H1 (cell line): ENCODE measurements around the gene CCNT2. TPM values are rescaled to one million over a fixed set of nuclear protein-coding genes. Genes with fewer than 3 reads are reported as not detected.
"Not testable (repeated sequence)": the region's sequence is repeated elsewhere in the genome, so short reads cannot be mapped to it uniquely, and the experiment has no call there.

Experiments
- CTCF ChIA-PET: fragments of 300-600 bp; sonication (Branson Sonifier 250); formaldehyde crosslinking; loops from one replicate; lab custom pipeline; 2021; ENCODE audit not compliant: partially characterized antibody; lab: Charles Lee
- POLR2A ChIA-PET: fragments of 300-600 bp; sonication (Branson Sonifier 250); formaldehyde crosslinking; loops from one replicate; lab custom pipeline; 2021; ENCODE audit warnings: inconsistent platforms; ENCODE audit not compliant: partially characterized antibody; lab: Charles Lee
- DNase-seq, 2 experiments: peaks; one replicate each; pipeline versions ENCODE4 v3.0.0 to v3.0.0-alpha.2; 2010 to 2022; ENCODE audit warnings: low spot score in 2 of 2, low read depth in 1 of 2, mixed read lengths in 1 of 2
- FAIRE-seq: peaks from 2 replicates; lab custom pipeline; 2011; peaks lifted over from hg19 to GRCh38; lab: Jason Lieb, UNC
- H2AFZ ChIP-seq: 2 replicates; pipeline ENCODE4 v1.8.1; 2012; ENCODE audit warnings: low read length, inconsistent platforms
- H2AK5ac ChIP-seq: 2 replicates; pipeline ENCODE4 v1.6.1; 2013; ENCODE audit warnings: low read depth, low read length
- H2BK120ac ChIP-seq: replicated peaks from 2 replicates; pipeline ENCODE3; 2013; ENCODE audit warnings: low read depth, low read length, inconsistent platforms
- H2BK12ac ChIP-seq: 2 replicates; pipeline ENCODE4 v1.6.1; 2013; ENCODE audit warnings: low read depth, low read length
- H2BK15ac ChIP-seq: 2 replicates; pipeline ENCODE4 v1.6.1; 2013; ENCODE audit warnings: low read length
- H2BK20ac ChIP-seq: 2 replicates; pipeline ENCODE4 v1.6.1; 2013; ENCODE audit warnings: low read length
- H2BK5ac ChIP-seq: 2 replicates; pipeline ENCODE4 v1.6.1; 2013; ENCODE audit warnings: low read depth, low read length
- H3K14ac ChIP-seq: 2 replicates; pipeline ENCODE4 v1.6.1; 2013; ENCODE audit warnings: inconsistent platforms; ENCODE audit not compliant: insufficient read length
- H3K18ac ChIP-seq: 2 replicates; pipeline ENCODE4 v1.6.1; 2013; ENCODE audit warnings: low read length; ENCODE audit errors: extremely low read depth
- H3K23ac ChIP-seq: 2 replicates; pipeline ENCODE4 v1.6.1; 2013; ENCODE audit warnings: inconsistent platforms; ENCODE audit not compliant: insufficient read length
- H3K23me2 ChIP-seq: 2 replicates; pipeline ENCODE4 v1.6.1; 2013; ENCODE audit warnings: low read depth, low read length
- H3K27ac ChIP-seq: 2 replicates; pipeline ENCODE4 v1.6.1; 2011; ENCODE audit warnings: low read depth, low read length, inconsistent platforms
- H3K27me3 ChIP-seq, 4 experiments: replicated peaks in 1 of 4; 1 replicate in 1 of 4; 2 replicates in 3 of 4; pipeline versions ENCODE4 v1.6.1 to v1.8.1; 2011 to 2013; ENCODE audit warnings: low read length in 3 of 4, mild to moderate bottlenecking in 3 of 4, inconsistent platforms in 2 of 4, mixed read lengths in 2 of 4, moderate library complexity in 1 of 4; ENCODE audit not compliant: control insufficient read depth in 3 of 4, insufficient read depth in 3 of 4; ENCODE audit errors: extremely low read depth in 1 of 4
- H3K36me3 ChIP-seq, 4 experiments: 2 replicates each; pipeline versions ENCODE4 v1.6.1 to v1.8.1; 2011 to 2013; ENCODE audit warnings: mild to moderate bottlenecking in 4 of 4, low read length in 3 of 4, moderate library complexity in 2 of 4, control low read depth in 1 of 4, inconsistent platforms in 1 of 4; ENCODE audit not compliant: insufficient read depth in 4 of 4, control insufficient read depth in 2 of 4
- H3K4ac ChIP-seq: replicated peaks from 2 replicates; pipeline ENCODE3; 2013; ENCODE audit warnings: low read length, low read depth, mixed read lengths, inconsistent platforms; ENCODE audit not compliant: insufficient read length
- H3K4me1 ChIP-seq, 4 experiments: replicated peaks in 1 of 4; 1 replicate in 1 of 4; 2 replicates in 3 of 4; pipeline versions ENCODE4 v1.6.1 to v1.8.1; 2011 to 2013; ENCODE audit warnings: low read length in 3 of 4, inconsistent platforms in 2 of 4, mixed read lengths in 1 of 4; ENCODE audit not compliant: insufficient read depth in 4 of 4, control insufficient read depth in 3 of 4
- H3K4me2 ChIP-seq, 2 experiments: 2 replicates each; pipeline versions ENCODE4 v1.6.1 to v1.8.1; 2011 to 2013; ENCODE audit warnings: low read depth in 2 of 2, low read length in 2 of 2, control low read depth in 1 of 2, inconsistent platforms in 1 of 2, mild to moderate bottlenecking in 1 of 2; ENCODE audit not compliant: insufficient read depth in 1 of 2
- H3K4me3 ChIP-seq, 4 experiments: fragments of 200-600, 300-600 bp in 1 of 4; sonication (generic), shearing (Covaris generic), sonication (Bioruptor Twin) in 1 of 4; 2 replicates each; pipeline versions ENCODE4 v1.5.1 to v1.8.1; 2011 to 2016; ENCODE audit warnings: low read length in 4 of 4, low read depth in 3 of 4, control low read depth in 2 of 4, inconsistent platforms in 2 of 4, mild to moderate bottlenecking in 2 of 4, mixed read lengths in 1 of 4, moderate library complexity in 1 of 4; ENCODE audit not compliant: insufficient read depth in 2 of 4; ENCODE audit errors: extremely low read depth in 1 of 4
- H3K56ac ChIP-seq: replicated peaks from 2 replicates; pipeline ENCODE3; 2013; ENCODE audit warnings: low read depth, mild to moderate bottlenecking, mixed read lengths, low read length, inconsistent platforms; ENCODE audit not compliant: insufficient read length
- H3K79me1 ChIP-seq: 2 replicates; pipeline ENCODE4 v1.6.1; 2013; ENCODE audit warnings: low read depth, low read length, control low read depth
- H3K79me2 ChIP-seq, 2 experiments: 2 replicates each; pipeline versions ENCODE4 v1.6.1 to v1.8.1; 2012 to 2013; ENCODE audit warnings: low read length in 2 of 2, mild to moderate bottlenecking in 2 of 2, inconsistent platforms in 1 of 2; ENCODE audit not compliant: insufficient read depth in 2 of 2, control insufficient read depth in 1 of 2
- H3K9ac ChIP-seq, 4 experiments: replicated peaks in 1 of 4; 1 replicate in 1 of 4; 2 replicates in 3 of 4; pipeline versions ENCODE4 v1.6.1 to v1.8.1; 2011 to 2013; ENCODE audit warnings: low read depth in 3 of 4, low read length in 3 of 4, control low read depth in 2 of 4, mild to moderate bottlenecking in 2 of 4, moderate library complexity in 2 of 4, inconsistent platforms in 1 of 4; ENCODE audit errors: extremely low read depth in 1 of 4
- H3K9me3 ChIP-seq, 2 experiments: 2 replicates each; pipeline versions ENCODE4 v1.6.1 to v1.8.1; 2012 to 2013; ENCODE audit warnings: mild to moderate bottlenecking in 2 of 2, moderate library complexity in 2 of 2, control low read depth in 1 of 2, inconsistent platforms in 1 of 2, low read depth in 1 of 2, low read length in 1 of 2, mixed read lengths in 1 of 2; ENCODE audit not compliant: insufficient read depth in 2 of 2
- H4K20me1 ChIP-seq, 2 experiments: replicated peaks in 1 of 2; 2 replicates each; pipeline versions ENCODE3 to v1.8.1; 2011 to 2013; ENCODE audit warnings: inconsistent platforms in 2 of 2, low read length in 2 of 2, mild to moderate bottlenecking in 1 of 2; ENCODE audit not compliant: insufficient read depth in 2 of 2, control insufficient read depth in 1 of 2
- H4K5ac ChIP-seq: 2 replicates; pipeline ENCODE4 v1.6.1; 2013; ENCODE audit warnings: low read length, low read depth, mixed read lengths, inconsistent platforms; ENCODE audit not compliant: insufficient read length
- H4K8ac ChIP-seq: 2 replicates; pipeline ENCODE4 v1.8.0; 2013; ENCODE audit warnings: mild to moderate bottlenecking, moderate library complexity, low read length, inconsistent platforms; ENCODE audit not compliant: insufficient read depth; ENCODE audit errors: extremely low read depth
- H4K91ac ChIP-seq: replicated peaks from 2 replicates; pipeline ENCODE3; 2013; ENCODE audit warnings: low read length, mixed read lengths, inconsistent platforms; ENCODE audit not compliant: insufficient read length
- CHD1 ChIP-seq: IDR thresholded peaks from 2 replicates; pipeline ENCODE4 v1.6.1; 2012; ENCODE audit warnings: low read depth, low read length, improper control_type of control experiment
- RNF2 ChIP-seq: fragments of 200-900, 300-1000 bp; sonication (generic); IDR thresholded peaks from 2 replicates; pipeline ENCODE4 v1.7.1; 2016; ENCODE audit warnings: borderline replicate concordance, low read depth, mild to moderate bottlenecking, antibody characterized with exemption, low read length; ENCODE audit not compliant: poor library complexity, severe bottlenecking; ENCODE audit errors: missing control alignments
- WGBS, 2 experiments: shearing (Covaris generic) in 1 of 2; methylation state at CpG; one replicate each; pipeline versions ENCODE4 v1.1.6 to v1.1.7; 2013 to 2015; ENCODE audit warnings: low lambda C conversion rate in 2 of 2, mixed read lengths in 2 of 2, inconsistent platforms in 1 of 2, low coverage in 1 of 2, missing lambda C conversion rate in 1 of 2; ENCODE audit not compliant: insufficient replicate concordance in 2 of 2, insufficient coverage in 1 of 2, insufficient read length in 1 of 2; ENCODE audit errors: extremely low coverage in 1 of 2, missing lambda C conversion rate in 1 of 2; 5-methylcytosine and 5-hydroxymethylcytosine counted together
- polyA plus RNA-seq, 7 experiments: library from polyadenylated mRNA; depleted of rRNA in 3 of 7; stranded (reverse) in 5 of 7; unstranded in 2 of 7; fragments of >200 nt in 5 of 7; fragments of 200-250 nt in 2 of 7; gene quantifications; 1 replicate in 5 of 7; 2 replicates in 1 of 7; 4 replicates in 1 of 7; pipeline versions ENCODE4 v1.2.1 to v1.2.3, GENCODE V29; 2011 to 2013; ENCODE audit warnings: missing spikeins in 2 of 7, mixed read lengths in 2 of 7
- total RNA-seq: library from RNA; stranded (reverse); fragmentation: NEBNext Ultra II Directional; extraction: Animal tissue kit (Norgen Biotek cat#: 25700); gene quantifications from 2 replicates; pipeline ENCODE4 v1.2.1, GENCODE V29; 2021

The CCNT2 gene
- total and polyA plus RNA-seq, 2 of the 8 experiments (the other 6 are each of a cell fraction or from before 2014, with no cell fraction given) = 13.0 to 39.7 TPM

DNA sequence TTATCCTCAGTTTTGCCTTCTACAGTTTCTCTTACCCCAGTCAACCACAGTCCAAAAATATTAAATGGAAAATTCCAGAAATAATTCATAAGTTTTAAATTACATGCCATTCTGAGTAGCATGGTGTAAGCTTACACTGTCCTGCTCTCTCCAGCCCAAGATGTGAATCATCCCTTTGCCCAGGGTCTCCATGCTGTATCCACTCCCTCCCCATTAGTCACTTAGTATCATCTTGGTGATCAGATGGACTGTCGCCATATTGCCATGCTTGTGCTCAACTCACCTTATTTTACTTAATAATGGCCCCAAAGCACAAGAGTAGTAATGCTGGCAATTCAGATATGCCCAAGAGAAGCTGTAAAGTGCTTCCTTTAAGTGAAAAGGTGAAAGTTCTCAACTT lies 18.5 kb upstream of the CCNT2 start (continued):
- no peak for TF ChIP-seq RNF2
- TF ChIP-seq CHD1 = no peak

DNA sequence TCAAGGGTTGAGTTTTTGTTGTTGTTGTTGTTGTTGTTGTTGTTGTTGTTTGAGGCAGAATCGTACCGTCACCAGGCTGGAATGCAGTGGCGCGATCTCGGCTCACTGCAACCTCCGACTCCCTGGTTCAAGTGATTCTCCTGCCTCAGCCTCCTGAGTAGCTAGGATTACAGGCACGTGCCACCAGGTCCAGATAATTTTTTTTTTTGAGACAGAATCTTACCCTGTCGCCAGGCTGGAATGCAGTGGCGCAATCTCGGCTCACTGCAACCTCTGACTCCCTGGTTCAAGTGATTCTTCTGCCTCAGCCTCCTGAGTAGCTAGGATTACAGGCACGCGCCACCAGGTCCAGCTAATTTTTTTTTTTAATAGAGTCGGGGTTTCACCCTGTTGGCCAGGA lies 14.9 kb upstream of the CCNT2 start:
- POLR2A ChIA-PET, H3K9ac ChIP-seq, H3K4me1 ChIP-seq, H3K4me2 ChIP-seq, H3K27ac ChIP-seq, H3K18ac ChIP-seq, H2BK5ac ChIP-seq, FAIRE-seq, H2BK12ac ChIP-seq, H4K91ac ChIP-seq, H4K8ac ChIP-seq, H2BK120ac ChIP-seq, H3K23ac ChIP-seq, DNase-seq, H3K36me3 ChIP-seq, H2AK5ac ChIP-seq, H3K56ac ChIP-seq, H2BK20ac ChIP-seq, H3K23me2 ChIP-seq, H3K9me3 ChIP-seq, H4K5ac ChIP-seq, H3K4me3 ChIP-seq, H3K27me3 ChIP-seq, H2AFZ ChIP-seq, H2BK15ac ChIP-seq, H3K79me1 ChIP-seq, H4K20me1 ChIP-seq, H3K4ac ChIP-seq, H3K79me2 ChIP-seq, H3K14ac ChIP-seq: not testable (repeated sequence)
- CTCF ChIA-PET = interaction anchor here (0.6 kb wide), 1 partner anchor 244 kb away, joined by 5 read pairs; no protein-coding TSS in a partner anchor
- WGBS, 2 experiments = 98% methylated on average over 13 of the region's 13 CpGs; no CpG with 5 or more reads in 1 of the 2 experiments
